Suppressor macrophage (primary cell): ENCODE measurements around the gene SAMHD1.
A peak's percentile ranks its signal among the peaks of the same experiment; 100 is the strongest.

Source experiments
- DNase-seq, 4 experiments: peaks; one replicate each; pipeline ENCODE4 v3.0.0-alpha.2; 2020 to 2022

SAMHD1 gene

GRCh38 chr20:36871640-36872570, 79.6 kb downstream of the SAMHD1 start:
- DNase-seq, result peak; percentile 37 to 58 (median 48)

DNA sequence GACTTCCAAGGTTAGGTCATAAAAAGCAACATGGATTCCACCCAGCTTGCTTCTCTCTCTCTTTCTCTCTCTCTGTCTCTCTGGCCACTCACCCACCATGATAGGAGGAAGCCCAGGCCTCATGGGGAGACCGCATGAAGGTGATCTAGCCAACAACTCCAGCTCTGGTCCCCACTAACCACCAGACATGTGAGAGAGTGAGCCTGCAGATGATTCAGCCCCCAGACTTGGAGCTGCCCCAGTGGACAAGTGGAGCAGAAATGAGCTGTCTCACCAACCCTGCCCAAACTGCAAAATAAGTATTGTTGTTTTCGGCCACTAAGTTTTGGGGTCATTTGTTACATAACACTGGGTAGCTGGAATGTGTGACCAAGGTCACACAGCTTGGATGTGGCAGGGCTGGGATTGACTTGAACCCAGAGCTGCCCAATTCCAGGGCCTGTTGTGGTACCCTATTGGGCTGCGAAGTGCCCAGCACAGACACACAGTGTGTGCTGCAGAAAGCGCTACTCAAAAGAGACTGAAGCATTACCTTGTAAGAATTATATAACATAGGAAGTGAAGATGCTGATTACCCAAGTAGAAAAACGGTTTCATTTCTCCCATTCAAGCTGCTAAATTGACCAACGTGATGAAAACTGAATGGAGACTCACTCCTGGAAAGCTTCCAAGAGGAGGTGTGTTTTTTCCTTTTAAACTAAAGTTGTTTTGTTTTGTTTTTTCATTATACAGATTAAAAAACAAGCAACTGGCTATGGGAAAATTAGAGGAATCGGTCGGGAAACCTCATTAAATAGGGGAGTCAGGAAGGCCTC, 84.6 kb downstream of the SAMHD1 start:
- DNase-seq, result peak; percentile 38 to 80 (median 60)

- DNase-seq, result no peak
Observed at GRCh38 chr20:36866164-36866563, 85.3 kb downstream of the SAMHD1 start.

DNA sequence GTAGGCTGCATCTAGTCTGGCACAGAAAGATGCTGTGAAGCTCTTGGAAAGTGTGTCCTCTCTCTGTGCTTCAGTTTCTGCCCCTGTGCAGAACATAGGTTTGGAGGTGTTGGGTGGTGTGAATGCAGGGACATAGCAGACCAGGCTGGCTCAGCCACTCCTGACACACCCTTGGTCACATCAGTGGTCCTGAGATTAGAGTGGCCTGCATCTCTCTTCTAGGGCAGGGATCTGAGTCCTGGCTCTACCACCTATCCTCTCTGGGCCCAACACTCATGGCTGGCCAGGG, 85.7 kb downstream of the SAMHD1 start:
- DNase-seq, result no peak

- no peak for DNase-seq
Observed at GRCh38 chr20:36865076-36865860, 86.2 kb downstream of the SAMHD1 start.

GRCh38 chr20:36862857-36863668, 88.4 kb downstream of the SAMHD1 start:
- DNase-seq, result peak in 1 of 4 experiments; percentile 44

DNA sequence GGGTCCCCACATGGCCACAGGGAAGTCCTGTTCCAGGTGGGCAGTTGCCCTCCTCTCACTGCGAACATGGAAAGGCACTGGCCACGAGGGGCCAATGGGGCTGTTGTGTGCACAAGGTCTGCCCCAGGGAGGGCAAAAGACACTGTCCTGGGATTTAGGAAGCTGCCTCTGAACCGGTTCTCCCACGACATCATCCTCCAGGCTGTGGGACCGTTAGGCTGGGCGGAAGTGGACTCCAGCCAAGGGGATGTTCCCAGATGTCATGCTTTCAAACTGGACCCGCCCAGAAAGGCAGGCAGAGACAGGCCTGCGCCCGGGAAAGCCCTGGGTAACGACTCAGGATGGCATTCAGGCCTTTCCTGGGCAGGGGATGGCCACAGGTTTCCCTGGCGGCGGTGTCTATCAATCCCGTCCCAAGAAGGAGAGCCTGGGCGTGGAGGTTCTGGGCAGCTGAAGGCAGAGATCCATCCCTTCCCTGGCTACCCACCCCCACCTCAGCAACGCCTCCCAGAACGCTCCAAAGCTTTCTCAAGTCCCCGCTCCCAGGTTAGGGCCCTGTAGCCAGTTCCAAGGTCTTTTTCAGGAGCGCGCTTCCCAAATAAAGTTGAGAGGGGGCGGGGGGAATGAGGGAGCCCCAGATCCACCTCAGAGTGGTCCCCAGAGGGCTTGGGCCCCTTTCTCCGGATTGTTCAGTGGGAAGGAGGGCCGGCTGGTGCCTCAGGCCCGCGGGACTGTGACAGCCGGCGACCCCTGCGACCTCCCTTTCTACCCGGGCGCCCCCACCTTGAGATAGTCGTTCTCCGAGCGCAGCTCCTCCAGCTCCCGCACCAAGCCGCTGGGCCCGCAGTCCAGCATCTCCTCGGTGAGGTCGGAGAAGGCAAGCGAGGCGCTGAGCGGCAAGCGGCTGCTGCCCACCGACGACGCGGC, 89.4 kb downstream of the SAMHD1 start:
- peak; percentile 88 to 90 (median 90) for DNase-seq

DNA sequence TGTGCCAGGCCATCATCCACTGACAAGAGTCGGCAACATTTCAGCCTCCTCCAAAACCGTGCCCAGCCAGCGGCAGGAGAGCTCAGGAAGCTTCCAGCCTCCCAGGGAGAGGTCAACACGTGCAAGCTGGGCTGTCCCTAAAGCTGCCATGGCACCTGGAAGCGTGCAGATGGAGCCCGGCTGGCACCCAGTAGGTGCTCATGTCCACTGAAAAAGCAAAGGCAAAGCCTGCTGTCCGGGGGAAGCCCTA, 90.0 kb downstream of the SAMHD1 start:
- no peak for DNase-seq

DNA sequence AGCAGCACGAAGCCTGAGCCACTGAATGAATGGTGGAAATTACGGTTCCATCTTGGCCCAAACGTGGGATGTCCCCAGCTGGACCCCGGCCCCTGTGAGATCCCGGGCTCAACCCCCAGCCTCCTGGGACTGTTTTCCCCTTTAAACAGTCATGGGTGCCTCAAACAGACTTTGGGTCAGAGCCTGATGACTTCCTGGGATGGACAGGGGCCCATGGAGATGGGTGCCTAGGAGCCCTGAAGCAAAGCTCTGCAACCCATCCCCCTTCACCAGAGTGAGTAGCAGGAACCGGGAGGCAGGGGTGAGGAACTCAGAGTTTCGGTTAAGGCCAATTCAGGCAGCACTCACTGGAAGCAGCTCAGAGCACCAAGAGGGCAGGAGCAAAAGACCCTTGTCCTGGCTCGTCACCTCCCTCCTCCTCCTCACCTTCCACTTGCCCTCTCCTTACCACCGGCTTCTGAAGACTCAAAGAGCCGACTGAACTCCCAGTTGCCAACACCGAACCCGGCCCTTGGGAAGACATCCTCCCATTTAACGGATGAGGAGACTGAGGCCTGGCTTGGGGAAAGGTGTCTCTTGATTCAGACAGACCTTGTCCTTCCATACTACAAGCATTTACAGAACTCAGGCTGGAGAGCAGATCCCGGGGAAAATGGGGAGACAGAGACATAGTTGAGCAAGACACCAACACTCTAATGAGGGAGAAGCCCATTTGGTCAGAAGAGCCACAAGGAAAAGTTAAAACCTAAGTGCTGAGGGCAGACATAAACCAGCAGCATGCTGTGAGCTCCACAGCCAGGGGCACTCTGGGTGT, 90.5 kb downstream of the SAMHD1 start:
- peak in 1 of 4 experiments; percentile 37 for DNase-seq

DNA sequence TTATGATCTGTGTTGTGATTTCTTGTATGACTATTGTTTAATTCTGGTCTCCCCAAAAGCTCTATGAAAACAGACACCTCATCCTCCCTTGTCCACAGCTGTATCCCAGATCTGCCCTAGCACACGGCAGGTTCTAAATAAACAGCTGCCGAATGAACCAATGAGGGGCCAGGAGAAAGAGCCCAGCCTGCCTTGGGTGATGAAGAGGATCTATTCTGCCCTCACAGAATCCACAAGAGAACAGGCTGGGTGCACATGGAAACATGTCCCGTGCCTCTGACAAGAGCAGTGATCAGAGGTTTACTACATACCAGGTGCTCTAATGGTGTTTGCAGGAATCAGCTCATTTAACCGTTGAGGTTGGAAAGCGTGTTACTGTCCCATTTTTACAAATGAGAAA, 91.2 kb downstream of the SAMHD1 start:
- DNase-seq, result no peak

GRCh38 chr20:36859700-36860330, 91.7 kb downstream of the SAMHD1 start:
- no peak for DNase-seq

GRCh38 chr20:36859282-36859555, 92.3 kb downstream of the SAMHD1 start:
- DNase-seq, result no peak

DNA sequence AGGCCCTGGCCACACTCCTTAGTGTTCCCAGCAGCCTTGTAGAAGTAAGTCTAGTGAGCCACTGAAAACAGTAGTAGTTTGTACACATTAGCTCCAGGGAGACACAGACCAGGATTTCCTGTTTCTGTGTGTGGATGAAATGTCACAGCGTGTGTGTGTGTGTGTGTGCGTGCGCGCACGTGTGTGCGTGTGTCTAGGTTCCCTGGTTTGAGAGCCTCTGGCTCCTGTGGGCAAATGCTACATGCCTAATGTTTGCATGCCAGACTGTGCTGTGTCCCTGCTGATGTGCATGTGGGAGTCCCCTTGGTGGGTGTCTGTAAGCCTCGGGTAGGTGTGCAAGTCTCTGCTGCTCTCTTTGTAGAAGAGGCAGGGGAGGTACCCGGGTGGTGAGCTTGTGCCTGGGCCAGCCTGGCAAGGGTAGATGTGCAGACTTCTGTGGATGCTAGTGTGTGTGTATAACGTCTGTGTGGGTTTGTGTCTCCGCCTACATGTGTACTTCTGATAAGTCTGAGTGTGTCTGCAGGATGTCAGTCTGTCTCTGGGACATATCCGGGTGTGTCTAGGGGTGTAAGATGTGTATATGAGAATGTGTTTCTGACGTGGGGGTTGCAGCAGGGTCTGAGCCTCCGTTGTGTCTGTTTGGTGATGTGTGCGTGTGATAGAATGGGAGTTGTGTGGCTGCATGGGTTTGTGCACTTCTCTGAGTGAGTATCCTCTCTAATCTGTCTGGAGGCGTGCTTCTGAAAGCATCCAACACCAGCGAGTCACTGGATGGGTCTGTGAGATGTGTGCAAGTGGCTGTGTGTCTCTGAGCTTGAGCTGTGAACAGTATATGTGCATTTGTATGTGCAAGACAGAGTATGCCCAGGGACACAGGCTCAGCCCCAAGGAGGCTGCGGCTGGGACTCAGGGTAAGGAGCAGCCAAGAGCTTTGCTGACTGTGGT, 94.5 kb downstream of the SAMHD1 start:
- peak; percentile 70 to 81 (median 78) for DNase-seq

GRCh38 chr20:36856195-36856594, 95.3 kb downstream of the SAMHD1 start:
- DNase-seq, result no peak

- DNase-seq, result no peak
Observed at GRCh38 chr20:36855241-36855657, 96.3 kb downstream of the SAMHD1 start.

- DNase-seq, result no peak
Observed at GRCh38 chr20:36854348-36855240, 96.9 kb downstream of the SAMHD1 start.

DNA sequence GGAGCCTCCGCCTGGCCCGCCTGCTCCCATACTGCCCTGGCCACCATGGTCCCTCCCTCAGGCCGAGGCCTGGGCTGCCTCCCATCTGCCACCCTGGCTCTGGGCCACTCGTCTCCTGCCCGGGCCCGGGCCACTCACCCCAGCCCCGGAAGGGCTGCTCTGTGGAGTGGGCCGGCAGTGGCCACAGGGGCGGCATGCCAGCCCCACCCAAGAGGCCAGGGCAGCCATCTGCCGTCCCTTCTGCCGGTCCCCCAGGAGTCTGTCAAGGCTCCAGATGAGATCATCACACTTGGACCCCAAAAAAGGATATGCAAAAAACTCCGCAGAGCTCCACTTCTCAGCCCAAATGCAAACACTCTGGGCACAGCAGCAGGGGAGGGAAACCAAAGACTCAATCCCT, 99.3 kb downstream of the SAMHD1 start:
- DNase-seq, result no peak

DNA sequence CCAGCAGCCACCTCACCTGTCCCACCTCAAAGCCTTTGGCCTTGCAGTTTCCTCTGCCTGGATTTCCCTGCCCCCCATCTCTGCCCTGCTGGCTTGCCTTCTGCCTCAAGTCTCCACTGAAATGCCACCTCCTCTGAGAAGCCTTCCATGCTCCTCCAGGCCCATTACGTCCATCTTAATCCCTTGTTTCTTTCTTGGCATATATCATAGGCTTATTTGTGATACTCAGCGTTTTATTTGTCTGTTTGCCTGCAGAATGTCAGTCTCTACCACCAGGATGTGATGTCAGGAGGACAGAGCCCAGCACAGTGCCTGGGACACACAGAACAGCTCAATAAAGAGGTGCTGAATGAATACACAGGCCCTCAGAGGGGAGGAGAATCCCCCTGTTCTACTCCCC, 100.0 kb downstream of the SAMHD1 start:
- DNase-seq, result no peak
